ENCODE data around the gene NRXN2.

The NRXN2 gene

DNA sequence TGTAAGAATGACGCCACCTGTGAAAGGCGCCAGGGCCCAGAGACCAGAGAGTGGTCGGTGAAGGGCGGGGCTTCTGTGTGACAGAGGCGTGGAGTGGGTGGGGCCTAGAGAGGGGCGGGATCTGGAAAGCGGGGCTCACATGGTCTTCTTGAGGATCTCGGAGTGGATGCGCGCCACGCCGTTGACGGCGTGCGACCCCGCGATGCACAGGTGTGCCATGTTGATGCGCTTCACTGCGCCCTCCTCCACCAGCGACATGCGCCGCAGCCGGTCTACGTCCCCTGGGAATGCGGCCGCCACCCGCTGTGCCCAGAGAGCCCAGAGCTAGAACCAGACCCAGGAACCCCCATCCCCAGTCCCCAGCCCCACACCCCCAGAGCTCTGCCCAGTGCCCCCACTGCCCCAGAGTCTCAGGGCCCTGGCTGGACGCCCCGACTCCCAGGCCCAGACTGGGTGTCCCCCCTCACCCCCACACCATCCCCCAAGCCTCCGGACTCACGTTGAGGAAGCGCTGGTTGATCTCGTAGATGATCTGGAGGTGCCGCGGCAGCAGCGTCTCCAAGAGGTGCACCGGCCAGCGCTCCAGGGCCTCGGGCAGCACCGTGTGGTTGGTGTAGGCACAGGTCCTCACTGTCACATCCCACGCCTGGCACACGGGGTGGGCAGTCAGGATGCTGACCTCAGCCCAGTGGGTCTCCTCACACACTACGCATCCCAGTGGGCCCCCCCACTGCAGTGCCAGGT lies 30.6 kb upstream of the NRXN2 start:
- Histone ChIP-seq H3K9me3 (ENCODE audit: control insufficient read depth, insufficient read depth, low read depth, low read length) (no peaks in the 10 kb centered on the region), H3K4me3 (ENCODE audit: low read depth, low read length) (no peak overlapping the region), H3K36me3 (ENCODE audit: control insufficient read depth in 2 of 2, insufficient read depth in 1 of 2, low read length in 2 of 2) (peaks cover 0 to 3% of the 10 kb centered on the region in 2 experiments; a peak in 1 of 3 replicates), H3K27ac (ENCODE audit: extremely low read depth, low read depth, low read length) (no peak overlapping the region), H3K4me1 (ENCODE audit: control insufficient read depth, insufficient read depth, low read length) (no peaks in the 10 kb centered on the region)
- TF ChIP-seq, protein P1, sequence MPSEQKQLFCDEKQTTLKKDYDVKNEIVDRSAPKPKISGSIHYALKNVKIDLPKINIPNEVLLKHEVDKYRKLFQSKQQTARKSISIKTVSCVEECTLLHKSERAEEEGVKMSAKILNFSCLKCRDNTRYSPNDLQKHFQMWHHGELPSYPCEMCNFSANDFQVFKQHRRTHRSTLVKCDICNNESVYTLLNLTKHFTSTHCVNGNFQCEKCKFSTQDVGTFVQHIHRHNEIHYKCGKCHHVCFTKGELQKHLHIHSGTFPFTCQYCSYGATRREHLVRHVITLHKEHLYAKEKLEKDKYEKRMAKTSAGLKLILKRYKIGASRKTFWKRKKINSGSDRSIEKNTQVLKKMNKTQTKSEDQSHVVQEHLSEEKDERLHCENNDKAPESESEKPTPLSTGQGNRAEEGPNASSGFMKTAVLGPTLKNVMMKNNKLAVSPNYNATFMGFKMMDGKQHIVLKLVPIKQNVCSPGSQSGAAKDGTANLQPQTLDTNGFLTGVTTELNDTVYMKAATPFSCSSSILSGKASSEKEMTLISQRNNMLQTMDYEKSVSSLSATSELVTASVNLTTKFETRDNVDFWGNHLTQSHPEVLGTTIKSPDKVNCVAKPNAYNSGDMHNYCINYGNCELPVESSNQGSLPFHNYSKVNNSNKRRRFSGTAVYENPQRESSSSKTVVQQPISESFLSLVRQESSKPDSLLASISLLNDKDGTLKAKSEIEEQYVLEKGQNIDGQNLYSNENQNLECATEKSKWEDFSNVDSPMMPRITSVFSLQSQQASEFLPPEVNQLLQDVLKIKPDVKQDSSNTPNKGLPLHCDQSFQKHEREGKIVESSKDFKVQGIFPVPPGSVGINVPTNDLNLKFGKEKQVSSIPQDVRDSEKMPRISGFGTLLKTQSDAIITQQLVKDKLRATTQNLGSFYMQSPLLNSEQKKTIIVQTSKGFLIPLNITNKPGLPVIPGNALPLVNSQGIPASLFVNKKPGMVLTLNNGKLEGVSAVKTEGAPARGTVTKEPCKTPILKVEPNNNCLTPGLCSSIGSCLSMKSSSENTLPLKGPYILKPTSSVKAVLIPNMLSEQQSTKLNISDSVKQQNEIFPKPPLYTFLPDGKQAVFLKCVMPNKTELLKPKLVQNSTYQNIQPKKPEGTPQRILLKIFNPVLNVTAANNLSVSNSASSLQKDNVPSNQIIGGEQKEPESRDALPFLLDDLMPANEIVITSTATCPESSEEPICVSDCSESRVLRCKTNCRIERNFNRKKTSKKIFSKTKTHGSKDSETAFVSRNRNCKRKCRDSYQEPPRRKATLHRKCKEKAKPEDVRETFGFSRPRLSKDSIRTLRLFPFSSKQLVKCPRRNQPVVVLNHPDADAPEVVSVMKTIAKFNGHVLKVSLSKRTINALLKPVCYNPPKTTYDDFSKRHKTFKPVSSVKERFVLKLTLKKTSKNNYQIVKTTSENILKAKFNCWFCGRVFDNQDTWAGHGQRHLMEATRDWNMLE (tag by site-specific recombination; conservative IDR thresholded peaks at IDR 0.05; ENCODE audit: low read depth), result no peak
- TF ChIP-seq, protein P2, sequence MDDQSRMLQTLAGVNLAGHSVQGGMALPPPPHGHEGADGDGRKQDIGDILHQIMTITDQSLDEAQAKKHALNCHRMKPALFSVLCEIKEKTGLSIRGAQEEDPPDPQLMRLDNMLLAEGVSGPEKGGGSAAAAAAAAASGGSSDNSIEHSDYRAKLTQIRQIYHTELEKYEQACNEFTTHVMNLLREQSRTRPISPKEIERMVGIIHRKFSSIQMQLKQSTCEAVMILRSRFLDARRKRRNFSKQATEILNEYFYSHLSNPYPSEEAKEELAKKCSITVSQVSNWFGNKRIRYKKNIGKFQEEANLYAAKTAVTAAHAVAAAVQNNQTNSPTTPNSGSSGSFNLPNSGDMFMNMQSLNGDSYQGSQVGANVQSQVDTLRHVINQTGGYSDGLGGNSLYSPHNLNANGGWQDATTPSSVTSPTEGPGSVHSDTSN (CRISPR knock-in tag; IDR thresholded peaks at IDR 0.05), result no peak
- no peak for TF ChIP-seq ZNF311 (tag by site-specific recombination; IDR thresholded peaks at IDR 0.05; ENCODE audit: borderline replicate concordance)
- no peak for TF ChIP-seq ZNF266 (tag by site-specific recombination; IDR thresholded peaks at IDR 0.05; ENCODE audit: low read depth)
- no peak for TF ChIP-seq BCL11B (tag by site-specific recombination; IDR thresholded peaks at IDR 0.05; ENCODE audit: low read depth)
- TF ChIP-seq, protein P3, sequence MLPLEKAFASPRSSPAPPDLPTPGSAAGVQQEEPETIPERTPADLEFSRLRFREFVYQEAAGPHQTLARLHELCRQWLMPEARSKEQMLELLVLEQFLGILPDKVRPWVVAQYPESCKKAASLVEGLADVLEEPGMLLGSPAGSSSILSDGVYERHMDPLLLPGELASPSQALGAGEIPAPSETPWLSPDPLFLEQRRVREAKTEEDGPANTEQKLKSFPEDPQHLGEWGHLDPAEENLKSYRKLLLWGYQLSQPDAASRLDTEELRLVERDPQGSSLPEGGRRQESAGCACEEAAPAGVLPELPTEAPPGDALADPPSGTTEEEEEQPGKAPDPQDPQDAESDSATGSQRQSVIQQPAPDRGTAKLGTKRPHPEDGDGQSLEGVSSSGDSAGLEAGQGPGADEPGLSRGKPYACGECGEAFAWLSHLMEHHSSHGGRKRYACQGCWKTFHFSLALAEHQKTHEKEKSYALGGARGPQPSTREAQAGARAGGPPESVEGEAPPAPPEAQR (tag by site-specific recombination; IDR thresholded peaks at IDR 0.05), result no peak
- TF ChIP-seq, protein P4, sequence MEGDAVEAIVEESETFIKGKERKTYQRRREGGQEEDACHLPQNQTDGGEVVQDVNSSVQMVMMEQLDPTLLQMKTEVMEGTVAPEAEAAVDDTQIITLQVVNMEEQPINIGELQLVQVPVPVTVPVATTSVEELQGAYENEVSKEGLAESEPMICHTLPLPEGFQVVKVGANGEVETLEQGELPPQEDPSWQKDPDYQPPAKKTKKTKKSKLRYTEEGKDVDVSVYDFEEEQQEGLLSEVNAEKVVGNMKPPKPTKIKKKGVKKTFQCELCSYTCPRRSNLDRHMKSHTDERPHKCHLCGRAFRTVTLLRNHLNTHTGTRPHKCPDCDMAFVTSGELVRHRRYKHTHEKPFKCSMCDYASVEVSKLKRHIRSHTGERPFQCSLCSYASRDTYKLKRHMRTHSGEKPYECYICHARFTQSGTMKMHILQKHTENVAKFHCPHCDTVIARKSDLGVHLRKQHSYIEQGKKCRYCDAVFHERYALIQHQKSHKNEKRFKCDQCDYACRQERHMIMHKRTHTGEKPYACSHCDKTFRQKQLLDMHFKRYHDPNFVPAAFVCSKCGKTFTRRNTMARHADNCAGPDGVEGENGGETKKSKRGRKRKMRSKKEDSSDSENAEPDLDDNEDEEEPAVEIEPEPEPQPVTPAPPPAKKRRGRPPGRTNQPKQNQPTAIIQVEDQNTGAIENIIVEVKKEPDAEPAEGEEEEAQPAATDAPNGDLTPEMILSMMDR (tag by site-specific recombination; IDR thresholded peaks at IDR 0.05), result no peak
- TF ChIP-seq, protein P5, sequence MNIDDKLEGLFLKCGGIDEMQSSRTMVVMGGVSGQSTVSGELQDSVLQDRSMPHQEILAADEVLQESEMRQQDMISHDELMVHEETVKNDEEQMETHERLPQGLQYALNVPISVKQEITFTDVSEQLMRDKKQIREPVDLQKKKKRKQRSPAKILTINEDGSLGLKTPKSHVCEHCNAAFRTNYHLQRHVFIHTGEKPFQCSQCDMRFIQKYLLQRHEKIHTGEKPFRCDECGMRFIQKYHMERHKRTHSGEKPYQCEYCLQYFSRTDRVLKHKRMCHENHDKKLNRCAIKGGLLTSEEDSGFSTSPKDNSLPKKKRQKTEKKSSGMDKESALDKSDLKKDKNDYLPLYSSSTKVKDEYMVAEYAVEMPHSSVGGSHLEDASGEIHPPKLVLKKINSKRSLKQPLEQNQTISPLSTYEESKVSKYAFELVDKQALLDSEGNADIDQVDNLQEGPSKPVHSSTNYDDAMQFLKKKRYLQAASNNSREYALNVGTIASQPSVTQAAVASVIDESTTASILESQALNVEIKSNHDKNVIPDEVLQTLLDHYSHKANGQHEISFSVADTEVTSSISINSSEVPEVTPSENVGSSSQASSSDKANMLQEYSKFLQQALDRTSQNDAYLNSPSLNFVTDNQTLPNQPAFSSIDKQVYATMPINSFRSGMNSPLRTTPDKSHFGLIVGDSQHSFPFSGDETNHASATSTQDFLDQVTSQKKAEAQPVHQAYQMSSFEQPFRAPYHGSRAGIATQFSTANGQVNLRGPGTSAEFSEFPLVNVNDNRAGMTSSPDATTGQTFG (tag by site-specific recombination; IDR thresholded peaks at IDR 0.05; ENCODE audit: borderline replicate concordance), result no peak
- TF ChIP-seq ZSCAN30 (tag by site-specific recombination; IDR thresholded peaks at IDR 0.05), result no peak
- no peak for TF ChIP-seq ZNF10 (tag by site-specific recombination; IDR thresholded peaks at IDR 0.05)
- TF ChIP-seq ZNF707 (tag by site-specific recombination; IDR thresholded peaks at IDR 0.05), result no peak
- no peak for TF ChIP-seq ZNF600 (tag by site-specific recombination; IDR thresholded peaks at IDR 0.05)
- no peak for TF ChIP-seq BCL11A (tag by site-specific recombination; IDR thresholded peaks at IDR 0.05; ENCODE audit: low read depth)
- ChIA-PET CTCF (interaction anchor here (0.6 to 1.7 kb wide), 3 partner anchors 9 to 65 kb away, joined by 3 to 15 read pairs (median 4); partner anchors contain the start of gene RASGRP2), POLR2A (no interaction called here)
